Measurements from ENCODE around the gene MPHOSPH6. TPM values are rescaled to one million over a fixed set of nuclear protein-coding genes. Genes with fewer than 3 reads are reported as not detected.

The MPHOSPH6 gene
- total RNA-seq, 1 donor from 2014 or later, result 23.7 TPM

- peaks cover 5% of the 10 kb centered on the region for H3K36me3 Mint-ChIP-seq (ENCODE audit: low read depth, unreplicated experiment)
- no peak overlapping the region for H3K9ac ChIP-seq (ENCODE audit: low read length)
Measured at GRCh38 chr16:82138478-82139285, 31.3 kb downstream of the MPHOSPH6 start.

GRCh38 chr16:82137822-82138167 lies 32.2 kb downstream of the MPHOSPH6 start:
- Mint-ChIP-seq H3K9me3 (ENCODE audit: unreplicated experiment) (no peaks in the 10 kb centered on the region), H3K36me3 (ENCODE audit: low read depth, unreplicated experiment) (peaks cover 5% of the 10 kb centered on the region), H3K4me1 (ENCODE audit: low read depth, unreplicated experiment) (no peaks in the 10 kb centered on the region), H3K4me3 (ENCODE audit: unreplicated experiment) (no peak overlapping the region), H3K27me3 (ENCODE audit: low read depth, unreplicated experiment) (no peaks in the 10 kb centered on the region), H3K27ac (ENCODE audit: unreplicated experiment) (no peak overlapping the region)
- no peak for DNase-seq (ENCODE audit: low read depth)
- Histone ChIP-seq H3K36me3 (ENCODE audit: insufficient read depth, low read length) (peaks cover 4% of the 10 kb centered on the region), H3K79me2 (ENCODE audit: insufficient read depth, low read length) (no peaks in the 10 kb centered on the region), H3K4me1 (ENCODE audit: insufficient read depth, low read length) (no peaks in the 10 kb centered on the region), H2AFZ (ENCODE audit: low read depth, low read length) (no peak overlapping the region), H3K27me3 (ENCODE audit: insufficient read depth, low read length) (no peaks in the 10 kb centered on the region), H3K4me2 (ENCODE audit: low read length) (no peak overlapping the region), H3K9ac (ENCODE audit: low read length) (no peak overlapping the region), H3K27ac (ENCODE audit: low read depth, low read length) (no peak overlapping the region), H4K20me1 (ENCODE audit: insufficient read depth, low read length) (no peaks in the 10 kb centered on the region), H3K9me3 (ENCODE audit: insufficient read depth, low read depth, low read length) (no peaks in the 10 kb centered on the region), H3K4me3 (ENCODE audit: insufficient read depth, low read depth, low read length) (no peak overlapping the region)
- FAIRE-seq, result no peak
- TF ChIP-seq EZH2 (IDR thresholded peaks at IDR 0.05; ENCODE audit: insufficient read depth, low read length) (no peak), CTCF (IDR thresholded peaks at IDR 0.05; ENCODE audit: insufficient read depth, low read depth, low read length) (no peak)

More at GRCh38 chr16:82138478-82139285, 31.3 kb downstream of the MPHOSPH6 start:
- Histone ChIP-seq H3K4me2 (ENCODE audit: low read length) (no peak overlapping the region), H3K36me3 (ENCODE audit: insufficient read depth, low read length) (peaks cover 4% of the 10 kb centered on the region), H3K4me1 (ENCODE audit: insufficient read depth, low read length) (no peaks in the 10 kb centered on the region), H3K79me2 (ENCODE audit: insufficient read depth, low read length) (no peaks in the 10 kb centered on the region), H4K20me1 (ENCODE audit: insufficient read depth, low read length) (no peaks in the 10 kb centered on the region), H3K4me3 (ENCODE audit: insufficient read depth, low read depth, low read length) (no peak overlapping the region), H3K9me3 (ENCODE audit: insufficient read depth, low read depth, low read length) (no peaks in the 10 kb centered on the region), H3K27me3 (ENCODE audit: insufficient read depth, low read length) (no peaks in the 10 kb centered on the region), H2AFZ (ENCODE audit: low read depth, low read length) (no peak overlapping the region), H3K27ac (ENCODE audit: low read depth, low read length) (no peak overlapping the region)
- DNase-seq (ENCODE audit: low read depth) (no peak), FAIRE-seq (no peak)
- H3K9me3 Mint-ChIP-seq (ENCODE audit: unreplicated experiment), result no peaks in the 10 kb centered on the region
- peak overlapping the region; percentile 67 for H3K4me3 Mint-ChIP-seq (ENCODE audit: unreplicated experiment)
- no peak overlapping the region for H3K27ac Mint-ChIP-seq (ENCODE audit: unreplicated experiment)
- no peaks in the 10 kb centered on the region for H3K27me3 Mint-ChIP-seq (ENCODE audit: low read depth, unreplicated experiment)
- H3K4me1 Mint-ChIP-seq (ENCODE audit: low read depth, unreplicated experiment), result no peaks in the 10 kb centered on the region
- TF ChIP-seq CTCF (IDR thresholded peaks at IDR 0.05; ENCODE audit: insufficient read depth, low read depth, low read length) (no peak), EZH2 (IDR thresholded peaks at IDR 0.05; ENCODE audit: insufficient read depth, low read length) (no peak)

All from astrocyte (in vitro differentiated cells and primary cell).